ENCODE results near the gene SLAMF1.

DNA sequence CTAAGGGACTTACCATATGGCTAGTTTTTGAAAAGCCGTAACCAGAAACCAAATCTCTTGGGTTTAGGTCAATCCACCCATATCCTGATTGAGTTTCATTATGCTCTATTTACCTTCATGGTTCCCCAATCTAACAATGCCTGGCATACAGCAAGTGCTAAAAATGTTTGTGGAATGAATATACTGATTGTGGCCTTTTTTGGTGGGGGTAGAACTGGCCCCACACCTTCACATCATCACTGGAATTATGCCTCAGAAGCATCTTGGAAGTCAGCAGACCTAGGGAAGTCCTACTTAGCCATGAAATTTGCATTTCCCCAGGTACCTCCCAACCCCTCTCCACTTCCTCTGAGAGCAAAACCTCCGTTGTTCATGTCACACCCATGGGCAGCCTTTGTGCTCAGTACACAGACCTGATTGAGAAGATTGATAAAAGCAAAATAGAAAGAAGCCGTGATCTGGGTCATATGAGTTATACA is 17.8 kb upstream of the SLAMF1 start:
- TF ChIP-seq, protein P1, sequence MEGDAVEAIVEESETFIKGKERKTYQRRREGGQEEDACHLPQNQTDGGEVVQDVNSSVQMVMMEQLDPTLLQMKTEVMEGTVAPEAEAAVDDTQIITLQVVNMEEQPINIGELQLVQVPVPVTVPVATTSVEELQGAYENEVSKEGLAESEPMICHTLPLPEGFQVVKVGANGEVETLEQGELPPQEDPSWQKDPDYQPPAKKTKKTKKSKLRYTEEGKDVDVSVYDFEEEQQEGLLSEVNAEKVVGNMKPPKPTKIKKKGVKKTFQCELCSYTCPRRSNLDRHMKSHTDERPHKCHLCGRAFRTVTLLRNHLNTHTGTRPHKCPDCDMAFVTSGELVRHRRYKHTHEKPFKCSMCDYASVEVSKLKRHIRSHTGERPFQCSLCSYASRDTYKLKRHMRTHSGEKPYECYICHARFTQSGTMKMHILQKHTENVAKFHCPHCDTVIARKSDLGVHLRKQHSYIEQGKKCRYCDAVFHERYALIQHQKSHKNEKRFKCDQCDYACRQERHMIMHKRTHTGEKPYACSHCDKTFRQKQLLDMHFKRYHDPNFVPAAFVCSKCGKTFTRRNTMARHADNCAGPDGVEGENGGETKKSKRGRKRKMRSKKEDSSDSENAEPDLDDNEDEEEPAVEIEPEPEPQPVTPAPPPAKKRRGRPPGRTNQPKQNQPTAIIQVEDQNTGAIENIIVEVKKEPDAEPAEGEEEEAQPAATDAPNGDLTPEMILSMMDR (IDR thresholded peaks at IDR 0.05), result no peak
- no peak for TF ChIP-seq POLR2A (IDR thresholded peaks at IDR 0.05)

Data from uterus (tissue), 2 donors.